ENCODE measurements around the gene SOX6.
"Not testable (repeated sequence)": the region's sequence is repeated elsewhere in the genome, so short reads cannot be mapped to it uniquely, and the experiment has no call there.

GRCh38 chr11:16146980-16147379, 209.4 kb downstream of the SOX6 start:
- not testable (repeated sequence) for TF ChIP-seq CTCF, EP300 (IDR thresholded peaks at IDR 0.05)
